D721Med (cell line): Measurements from ENCODE around the gene EXOC4.

ENCODE experiments used
- DNase-seq: peaks from one replicate; pipeline ENCODE4 v3.0.0; 2011; ENCODE audit warnings: low spot score; ENCODE audit not compliant: insufficient read length
- FAIRE-seq: peaks from 2 replicates; lab custom pipeline; 2011; peaks lifted over from hg19 to GRCh38; lab: Jason Lieb, UNC
- CTCF ChIP-seq: IDR thresholded peaks from 2 replicates; pipeline ENCODE4 v1.5.1; 2012; ENCODE audit warnings: mild to moderate bottlenecking, control low read depth; ENCODE audit not compliant: insufficient read depth; ENCODE audit errors: missing control alignments

The EXOC4 gene

GRCh38 chr7:133394369-133394768 lies 141.5 kb downstream of the EXOC4 start:
- no peak for TF ChIP-seq CTCF
- no peak for DNase-seq
- peak; percentile 44 for FAIRE-seq

GRCh38 chr7:133395551-133395950 lies 142.7 kb downstream of the EXOC4 start:
- no peak for DNase-seq
- FAIRE-seq: no peak
- no peak for TF ChIP-seq CTCF

- no peak for FAIRE-seq
- no peak for TF ChIP-seq CTCF
- no peak for DNase-seq
Measured at GRCh38 chr7:133398506-133398905, 145.6 kb downstream of the EXOC4 start.

DNA sequence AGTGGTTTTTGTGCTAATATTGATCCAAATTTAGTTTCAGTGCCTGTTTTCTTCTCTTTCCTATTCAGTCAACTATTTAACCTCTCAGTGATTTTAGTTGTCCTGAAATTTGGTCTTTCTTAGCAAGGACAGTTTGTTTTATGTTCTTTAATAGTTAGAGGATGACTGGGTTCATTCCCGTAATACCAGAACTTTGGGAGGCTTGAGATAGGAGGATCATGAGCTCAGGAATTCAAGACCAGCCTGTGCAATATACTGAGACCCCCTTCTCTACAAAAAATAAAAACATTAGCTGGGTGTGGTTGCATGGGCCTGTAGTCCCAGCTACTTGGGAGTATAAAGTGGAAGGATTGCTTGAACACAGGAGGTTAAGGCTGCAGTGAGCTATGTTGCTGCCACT lies 148.3 kb downstream of the EXOC4 start:
- no peak for FAIRE-seq
- DNase-seq: no peak
- TF ChIP-seq CTCF: no peak

GRCh38 chr7:133408212-133408611 lies 155.3 kb downstream of the EXOC4 start:
- FAIRE-seq (no peak), DNase-seq (no peak)
- TF ChIP-seq CTCF: no peak

- no peak for TF ChIP-seq CTCF
- FAIRE-seq (no peak), DNase-seq (no peak)
Measured at GRCh38 chr7:133409421-133409820, 156.5 kb downstream of the EXOC4 start.

GRCh38 chr7:133409966-133410365 lies 157.1 kb downstream of the EXOC4 start:
- no peak for TF ChIP-seq CTCF
- no peak for FAIRE-seq
- no peak for DNase-seq
